Measurements from ENCODE around the gene WWP2.

The WWP2 gene

DNA sequence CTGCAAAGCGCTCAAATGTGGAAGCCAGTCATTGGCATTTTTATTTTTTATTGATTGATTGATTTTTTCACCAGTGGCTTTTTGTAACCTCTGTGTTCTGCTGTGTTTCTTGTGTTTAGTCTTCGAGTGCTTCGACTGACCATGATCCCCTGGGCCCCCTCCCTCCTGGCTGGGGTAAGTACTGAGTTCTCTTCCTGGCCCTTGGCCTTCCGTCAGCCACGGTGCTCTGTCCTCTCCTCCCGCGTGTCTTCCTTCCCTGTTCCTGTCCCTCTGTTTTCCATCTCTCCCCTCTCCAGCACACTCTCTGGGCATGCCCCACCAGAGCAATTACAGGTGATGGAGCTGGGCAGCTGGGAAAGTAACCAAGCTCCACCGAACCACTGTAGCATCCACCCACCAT, 163.2 kb downstream of the WWP2 start:
- TF ChIP-seq, protein P1, sequence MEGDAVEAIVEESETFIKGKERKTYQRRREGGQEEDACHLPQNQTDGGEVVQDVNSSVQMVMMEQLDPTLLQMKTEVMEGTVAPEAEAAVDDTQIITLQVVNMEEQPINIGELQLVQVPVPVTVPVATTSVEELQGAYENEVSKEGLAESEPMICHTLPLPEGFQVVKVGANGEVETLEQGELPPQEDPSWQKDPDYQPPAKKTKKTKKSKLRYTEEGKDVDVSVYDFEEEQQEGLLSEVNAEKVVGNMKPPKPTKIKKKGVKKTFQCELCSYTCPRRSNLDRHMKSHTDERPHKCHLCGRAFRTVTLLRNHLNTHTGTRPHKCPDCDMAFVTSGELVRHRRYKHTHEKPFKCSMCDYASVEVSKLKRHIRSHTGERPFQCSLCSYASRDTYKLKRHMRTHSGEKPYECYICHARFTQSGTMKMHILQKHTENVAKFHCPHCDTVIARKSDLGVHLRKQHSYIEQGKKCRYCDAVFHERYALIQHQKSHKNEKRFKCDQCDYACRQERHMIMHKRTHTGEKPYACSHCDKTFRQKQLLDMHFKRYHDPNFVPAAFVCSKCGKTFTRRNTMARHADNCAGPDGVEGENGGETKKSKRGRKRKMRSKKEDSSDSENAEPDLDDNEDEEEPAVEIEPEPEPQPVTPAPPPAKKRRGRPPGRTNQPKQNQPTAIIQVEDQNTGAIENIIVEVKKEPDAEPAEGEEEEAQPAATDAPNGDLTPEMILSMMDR (IDR thresholded peaks at IDR 0.05; ENCODE audit: low read depth, low read length) = no peak
- no peak overlapping the region; the same call in 1 of the 2 replicates for H3K4me3 ChIP-seq (ENCODE audit: low read depth, low read length)

DNA sequence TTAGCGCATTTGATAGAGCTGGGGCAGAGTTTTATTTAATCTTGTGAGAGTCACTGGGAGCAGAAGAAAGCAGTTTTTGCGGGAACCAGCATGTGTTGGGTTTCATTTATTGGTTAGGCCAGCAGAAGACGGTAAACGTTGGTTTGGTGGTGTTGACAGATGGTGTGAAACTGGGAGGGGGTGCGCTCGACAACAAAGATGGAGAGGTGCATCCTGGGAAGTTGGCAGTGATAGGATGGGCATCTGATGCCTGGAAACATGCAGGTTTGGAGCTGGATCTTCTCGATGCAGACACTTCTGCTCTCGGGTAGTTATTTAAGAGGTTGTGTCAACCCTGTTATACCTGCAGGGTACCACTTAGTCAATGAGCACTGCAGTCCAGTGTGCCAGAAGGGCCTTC, 164.1 kb downstream of the WWP2 start:
- H3K4me3 ChIP-seq (ENCODE audit: low read depth, low read length) = no peak overlapping the region
- TF ChIP-seq, protein P1 (IDR thresholded peaks at IDR 0.05; ENCODE audit: low read depth, low read length) = no peak

DNA sequence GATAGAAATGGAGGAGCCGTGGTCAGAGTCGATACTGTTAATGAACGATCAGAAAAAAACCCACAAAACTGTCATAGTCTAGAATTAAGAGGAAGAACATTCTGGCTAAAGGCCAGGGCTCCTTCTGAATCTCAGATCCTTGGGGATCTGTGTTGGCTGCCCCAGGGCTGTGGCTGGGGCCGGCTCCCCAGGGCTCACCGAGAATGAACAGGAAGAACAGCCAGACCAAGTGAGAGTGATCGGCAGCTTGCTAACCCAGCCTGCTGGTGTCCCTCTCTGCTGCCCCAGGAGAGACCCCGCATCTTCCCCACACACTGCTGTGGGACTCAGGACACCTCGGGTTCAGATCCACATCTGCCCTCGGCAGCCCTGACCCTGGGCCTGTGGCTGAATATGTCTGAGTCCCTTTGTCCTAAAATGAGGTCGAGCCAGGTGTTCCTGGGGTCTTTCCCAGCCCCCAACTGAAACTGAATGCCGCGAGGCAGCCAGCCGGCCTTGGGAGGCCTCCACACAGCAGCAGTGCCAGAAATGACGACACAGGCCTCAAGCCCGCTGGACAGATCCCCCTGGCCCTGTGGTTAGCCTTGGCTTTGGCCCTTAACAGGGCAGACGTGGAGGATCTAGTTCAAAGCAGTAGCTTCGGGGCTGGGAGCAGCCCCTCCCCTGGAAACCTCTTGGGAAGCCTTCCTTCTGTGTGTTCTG, 165.1 kb downstream of the WWP2 start:
- TF ChIP-seq, protein P1 (IDR thresholded peaks at IDR 0.05; ENCODE audit: low read depth, low read length) = no peak
- H3K4me3 ChIP-seq (ENCODE audit: low read depth, low read length) = no peak overlapping the region

DNA sequence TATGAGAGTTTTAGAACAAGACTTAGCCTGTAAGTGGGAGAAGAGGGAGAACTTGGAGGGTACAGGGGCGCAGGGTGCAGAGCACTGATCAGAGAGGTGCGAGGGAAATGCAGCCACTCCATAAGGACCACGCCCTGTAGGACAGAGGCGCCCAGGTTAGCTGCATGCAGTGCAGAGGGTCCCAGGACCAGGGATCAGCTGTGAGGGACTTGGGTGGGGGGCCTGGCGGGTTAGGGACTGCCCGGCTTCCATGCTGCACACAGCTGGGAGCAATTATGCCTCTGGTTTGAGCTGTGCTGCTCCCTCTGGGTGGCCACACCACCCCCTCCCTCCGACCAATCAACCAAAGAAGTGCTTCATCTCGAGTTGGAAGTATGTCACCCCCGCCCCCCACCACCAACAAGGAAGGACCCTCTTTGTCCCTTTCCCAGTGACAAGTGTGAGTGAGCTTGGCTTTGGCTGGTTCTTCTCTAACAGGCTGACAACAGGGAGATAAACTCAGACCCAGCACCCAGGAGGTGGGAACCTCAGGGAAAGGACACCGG, 166.8 kb downstream of the WWP2 start:
- no peak overlapping the region for H3K4me3 ChIP-seq (ENCODE audit: low read depth, low read length)
- TF ChIP-seq, protein P1 (IDR thresholded peaks at IDR 0.05; ENCODE audit: low read depth, low read length) = no peak

DNA sequence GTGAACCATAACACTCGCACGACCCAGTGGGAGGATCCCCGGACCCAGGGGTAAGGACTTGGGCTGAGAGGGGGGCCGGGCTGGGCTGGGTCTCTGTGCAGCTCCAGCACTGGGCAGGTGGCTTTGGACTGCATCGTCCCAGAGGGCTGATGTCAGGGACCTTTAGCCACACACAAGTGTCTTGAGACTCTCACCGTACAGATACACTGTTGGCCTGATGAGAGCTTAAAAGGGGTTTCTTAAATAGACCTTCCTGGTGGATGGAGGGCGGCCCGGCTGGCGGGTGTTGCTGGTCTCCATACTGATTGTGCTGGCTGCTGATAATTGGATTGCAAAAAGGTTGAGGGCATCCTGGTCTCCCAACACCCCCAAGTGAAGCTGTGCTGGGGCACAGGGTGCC, 167.3 kb downstream of the WWP2 start:
- no peak overlapping the region for H3K4me3 ChIP-seq (ENCODE audit: low read depth, low read length)
- TF ChIP-seq, protein P1 (IDR thresholded peaks at IDR 0.05; ENCODE audit: low read depth, low read length) = no peak

DNA sequence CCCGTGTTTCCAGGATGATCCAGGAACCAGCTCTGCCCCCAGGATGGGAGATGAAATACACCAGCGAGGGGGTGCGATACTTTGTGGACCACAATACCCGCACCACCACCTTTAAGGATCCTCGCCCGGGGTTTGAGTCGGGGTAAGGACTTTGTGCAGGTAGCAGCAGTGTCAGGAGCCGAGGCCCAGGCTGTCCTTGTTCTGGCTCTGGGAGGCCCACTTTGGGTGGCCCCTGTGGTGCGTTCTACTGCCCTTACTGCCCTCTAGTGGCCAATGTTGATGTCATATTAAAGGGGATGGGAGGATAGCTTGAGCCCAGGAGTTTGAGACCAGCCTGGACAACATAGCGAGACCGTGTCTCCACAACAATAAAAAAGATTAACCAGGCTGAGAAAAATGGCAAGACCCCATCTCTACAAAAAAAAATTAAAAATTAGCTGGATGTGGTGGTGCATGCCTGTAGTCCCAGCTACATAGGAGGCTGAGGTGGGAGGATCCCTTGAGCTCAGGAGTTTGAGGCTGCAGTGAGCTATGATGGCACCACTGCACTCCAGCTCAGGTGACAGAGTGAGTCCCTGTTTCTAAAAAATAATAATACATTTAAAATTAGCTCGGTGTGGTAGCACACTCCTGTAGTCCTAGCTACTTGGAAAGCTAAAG, 168.1 kb downstream of the WWP2 start:
- TF ChIP-seq, protein P1 (IDR thresholded peaks at IDR 0.05; ENCODE audit: low read depth, low read length) = peak; percentile 59

DNA sequence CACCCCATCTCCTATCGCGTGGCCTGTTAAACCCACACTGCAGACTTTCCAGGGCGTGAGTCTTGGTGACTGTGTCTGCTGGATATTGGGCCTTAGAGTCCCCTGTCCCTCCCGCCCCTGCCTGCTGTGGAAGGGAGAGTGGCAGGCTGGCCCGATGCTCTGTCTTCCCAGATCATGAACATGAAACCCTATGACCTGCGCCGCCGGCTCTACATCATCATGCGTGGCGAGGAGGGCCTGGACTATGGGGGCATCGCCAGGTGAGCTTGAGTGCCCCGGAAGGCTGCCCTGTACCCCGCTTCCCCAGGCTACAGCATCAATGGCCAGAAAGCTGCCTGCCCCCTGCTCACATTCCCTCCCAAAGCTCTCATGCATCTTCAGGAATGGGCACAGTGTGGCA, 169.5 kb downstream of the WWP2 start:
- TF ChIP-seq, protein P1 (IDR thresholded peaks at IDR 0.05; ENCODE audit: low read depth, low read length) = no peak
- no peak overlapping the region for H3K4me3 ChIP-seq (ENCODE audit: low read depth, low read length)

More for the DNA sequence above, 168.1 kb downstream of the WWP2 start:
- no peak overlapping the region for H3K4me3 ChIP-seq (ENCODE audit: low read depth, low read length)
